GM12865 (cell line): ENCODE data around the gene YPEL2.

Experiments used
- DNase-seq: peaks from one replicate; pipeline ENCODE4 v3.0.0; 2010; ENCODE audit warnings: low read depth
- H3K4me3 ChIP-seq: 2 replicates; pipeline ENCODE4 v1.5.1; 2011; ENCODE audit warnings: mild to moderate bottlenecking, low read depth, low read length, control low read depth
- TF ChIP-seq, protein P1 (sequence below): IDR thresholded peaks from 2 replicates; pipeline ENCODE4 v1.5.1; 2011; ENCODE audit warnings: low read length, control low read depth, low read depth, inconsistent platforms; ENCODE audit not compliant: insufficient read depth; ENCODE audit errors: missing control alignments

Gene YPEL2

DNA sequence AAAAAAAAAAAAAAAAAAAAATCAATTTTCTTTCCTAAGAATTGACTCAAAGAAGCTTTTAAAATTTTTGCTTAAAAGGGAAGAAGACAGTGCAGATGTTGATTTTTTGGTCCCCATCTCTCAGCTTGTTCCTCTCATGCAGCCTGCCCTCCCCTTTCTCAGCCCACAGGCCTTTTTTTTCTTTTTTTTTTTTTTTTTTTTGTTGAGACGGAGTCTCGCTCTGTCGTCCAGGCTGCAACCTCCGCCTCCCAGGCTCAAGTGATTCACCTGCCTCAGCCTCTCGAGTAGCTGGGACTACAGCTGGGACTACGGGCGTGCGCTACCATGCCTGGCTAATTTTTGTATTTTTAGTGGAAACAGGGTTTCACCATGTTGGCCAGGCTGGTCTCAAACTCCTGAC lies 17.7 kb downstream of the YPEL2 start:
- H3K4me3 ChIP-seq, result no peak overlapping the region
- TF ChIP-seq, protein P1, sequence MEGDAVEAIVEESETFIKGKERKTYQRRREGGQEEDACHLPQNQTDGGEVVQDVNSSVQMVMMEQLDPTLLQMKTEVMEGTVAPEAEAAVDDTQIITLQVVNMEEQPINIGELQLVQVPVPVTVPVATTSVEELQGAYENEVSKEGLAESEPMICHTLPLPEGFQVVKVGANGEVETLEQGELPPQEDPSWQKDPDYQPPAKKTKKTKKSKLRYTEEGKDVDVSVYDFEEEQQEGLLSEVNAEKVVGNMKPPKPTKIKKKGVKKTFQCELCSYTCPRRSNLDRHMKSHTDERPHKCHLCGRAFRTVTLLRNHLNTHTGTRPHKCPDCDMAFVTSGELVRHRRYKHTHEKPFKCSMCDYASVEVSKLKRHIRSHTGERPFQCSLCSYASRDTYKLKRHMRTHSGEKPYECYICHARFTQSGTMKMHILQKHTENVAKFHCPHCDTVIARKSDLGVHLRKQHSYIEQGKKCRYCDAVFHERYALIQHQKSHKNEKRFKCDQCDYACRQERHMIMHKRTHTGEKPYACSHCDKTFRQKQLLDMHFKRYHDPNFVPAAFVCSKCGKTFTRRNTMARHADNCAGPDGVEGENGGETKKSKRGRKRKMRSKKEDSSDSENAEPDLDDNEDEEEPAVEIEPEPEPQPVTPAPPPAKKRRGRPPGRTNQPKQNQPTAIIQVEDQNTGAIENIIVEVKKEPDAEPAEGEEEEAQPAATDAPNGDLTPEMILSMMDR, result no peak
- no peak for DNase-seq

DNA sequence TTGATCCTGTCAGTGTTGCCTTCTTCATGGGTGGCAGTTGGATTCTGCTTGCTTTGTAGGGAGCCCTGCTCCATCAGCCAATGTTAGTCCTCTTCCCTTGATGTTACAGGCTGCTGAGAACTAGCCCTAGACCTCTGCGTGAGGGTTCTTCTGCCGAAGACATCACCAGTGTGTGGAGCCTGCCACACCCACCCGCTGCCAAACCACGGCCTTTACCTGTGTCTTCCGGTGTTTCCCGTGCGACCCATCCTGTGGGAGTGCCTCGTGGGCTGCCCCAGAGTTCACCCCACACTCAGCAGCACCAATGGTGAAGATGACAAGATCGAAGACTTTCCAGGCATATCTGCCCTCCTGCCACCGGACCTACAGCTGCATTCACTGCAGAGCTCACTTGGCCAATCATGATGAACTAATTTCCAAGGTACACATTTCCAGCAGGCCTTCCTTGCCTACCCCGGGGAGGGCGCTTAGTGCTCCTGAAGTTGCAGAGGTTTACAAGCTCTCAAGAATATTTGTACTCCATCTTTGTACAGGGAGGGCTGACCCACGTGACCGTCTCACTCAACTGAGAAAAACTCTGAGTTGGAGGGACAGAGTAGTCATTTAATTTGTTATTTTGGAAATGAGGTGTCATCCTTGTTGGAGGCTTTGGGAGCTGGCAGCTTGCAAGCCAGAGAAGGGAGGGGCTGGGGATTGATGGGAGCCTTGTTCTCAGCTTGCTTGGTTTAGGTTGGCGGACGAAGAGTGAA lies 21.8 kb downstream of the YPEL2 start:
- no peak overlapping the region for H3K4me3 ChIP-seq
- no peak for DNase-seq
- TF ChIP-seq, protein P1, result no peak

DNA sequence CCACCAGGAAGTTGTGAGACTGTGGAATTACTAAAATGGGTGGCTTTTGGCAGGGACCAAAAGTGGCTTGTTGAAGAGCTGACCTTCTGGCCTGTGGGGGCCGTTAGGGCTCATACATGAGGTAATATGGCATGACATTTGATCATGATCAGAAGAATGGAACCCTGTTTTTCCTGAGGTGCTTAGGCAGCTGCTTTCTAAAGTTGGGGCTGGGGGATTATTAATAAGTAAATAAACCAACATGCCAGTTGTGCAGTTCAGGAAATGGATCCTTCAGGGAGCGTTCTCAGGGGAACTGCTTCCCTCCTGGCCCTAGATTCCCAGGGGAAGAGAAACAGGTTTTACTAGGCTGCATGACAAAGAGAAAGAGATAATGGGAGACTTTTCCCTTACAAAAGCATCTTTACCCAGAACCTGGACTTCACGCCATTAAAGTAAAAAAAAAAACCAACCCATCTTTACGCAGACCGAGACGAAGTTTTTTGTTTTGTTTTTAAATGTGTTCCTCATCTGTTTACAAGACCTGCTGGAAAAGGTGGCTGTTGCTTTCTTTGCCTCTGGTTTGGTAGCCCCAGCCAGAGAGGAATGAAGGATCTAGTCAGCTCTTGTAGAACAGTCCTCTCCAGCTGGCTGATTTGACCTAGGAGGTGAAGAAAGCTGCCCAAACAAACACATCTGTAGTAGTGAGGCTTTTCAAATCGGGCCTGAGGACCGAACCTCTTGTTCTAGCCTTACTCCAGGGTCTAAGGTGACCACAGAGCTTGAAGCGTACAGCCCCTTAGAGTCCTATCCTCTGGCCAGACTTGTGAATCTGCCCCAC lies 22.7 kb downstream of the YPEL2 start:
- TF ChIP-seq, protein P1, result no peak
- no peak overlapping the region for H3K4me3 ChIP-seq
- DNase-seq, result no peak

DNA sequence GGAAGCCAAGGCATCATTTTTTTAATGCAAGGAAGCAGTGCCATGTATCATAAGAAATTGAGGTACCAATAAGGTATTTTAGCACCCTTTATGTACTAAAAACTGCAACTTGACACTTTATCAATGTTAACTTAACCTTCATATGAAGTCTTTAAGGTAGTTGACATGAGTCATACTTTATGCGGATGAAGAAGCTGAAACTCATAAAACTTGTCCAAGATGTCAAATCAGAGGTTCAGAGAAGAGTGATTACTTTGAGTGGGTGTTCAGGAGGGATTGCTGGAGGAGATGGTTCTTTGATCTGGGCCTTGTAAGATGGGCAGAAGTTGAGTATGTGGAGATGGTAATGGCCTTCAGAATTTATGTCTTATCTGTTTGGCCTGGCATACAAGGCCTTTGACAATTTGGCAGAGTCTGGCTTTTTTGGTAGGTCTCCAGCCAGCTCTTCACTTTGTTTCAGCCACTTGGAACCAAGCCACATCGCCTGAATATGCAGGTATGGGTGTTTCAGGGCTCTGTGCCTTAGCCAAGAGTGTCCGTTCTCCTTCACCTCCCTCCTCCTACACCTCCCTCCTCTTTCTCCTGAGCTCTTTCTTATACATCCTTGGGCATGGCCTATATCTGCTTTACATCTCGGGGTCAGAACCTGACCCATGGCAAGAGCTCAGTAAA lies 23.7 kb downstream of the YPEL2 start:
- TF ChIP-seq, protein P1, result no peak
- H3K4me3 ChIP-seq, result no peak overlapping the region
- no peak for DNase-seq

DNA sequence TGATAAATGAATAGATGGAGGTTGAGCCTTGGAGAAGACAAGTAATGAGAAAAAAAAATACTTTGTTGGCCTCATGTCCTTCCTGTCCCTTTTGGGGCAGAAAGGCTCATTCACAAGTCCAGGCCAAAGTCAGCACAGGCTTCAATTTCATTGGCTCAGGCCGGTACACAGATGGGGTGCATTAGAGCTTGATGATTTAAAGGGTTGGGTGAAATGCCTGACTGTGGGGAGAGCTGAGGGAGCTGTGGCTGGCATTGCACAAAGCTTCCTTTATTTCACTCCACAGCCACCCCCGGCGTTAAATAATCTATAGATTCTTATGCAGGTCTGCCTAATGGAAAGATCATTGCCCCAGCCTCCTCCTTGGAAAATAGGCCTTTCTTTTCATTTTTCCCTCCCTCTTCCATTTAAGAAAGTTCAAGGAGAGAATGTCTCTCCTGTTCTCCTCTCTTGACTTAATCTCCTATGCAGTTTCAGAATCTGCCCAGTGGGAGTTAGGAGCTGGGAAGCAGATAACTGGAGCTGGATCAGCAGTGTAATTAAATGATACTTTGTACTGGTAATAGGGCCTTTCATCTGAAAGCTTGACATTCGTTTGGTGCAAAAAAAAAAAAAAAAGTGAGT lies 24.4 kb downstream of the YPEL2 start:
- TF ChIP-seq, protein P1, result no peak
- no peak for DNase-seq
- no peak overlapping the region for H3K4me3 ChIP-seq

DNA sequence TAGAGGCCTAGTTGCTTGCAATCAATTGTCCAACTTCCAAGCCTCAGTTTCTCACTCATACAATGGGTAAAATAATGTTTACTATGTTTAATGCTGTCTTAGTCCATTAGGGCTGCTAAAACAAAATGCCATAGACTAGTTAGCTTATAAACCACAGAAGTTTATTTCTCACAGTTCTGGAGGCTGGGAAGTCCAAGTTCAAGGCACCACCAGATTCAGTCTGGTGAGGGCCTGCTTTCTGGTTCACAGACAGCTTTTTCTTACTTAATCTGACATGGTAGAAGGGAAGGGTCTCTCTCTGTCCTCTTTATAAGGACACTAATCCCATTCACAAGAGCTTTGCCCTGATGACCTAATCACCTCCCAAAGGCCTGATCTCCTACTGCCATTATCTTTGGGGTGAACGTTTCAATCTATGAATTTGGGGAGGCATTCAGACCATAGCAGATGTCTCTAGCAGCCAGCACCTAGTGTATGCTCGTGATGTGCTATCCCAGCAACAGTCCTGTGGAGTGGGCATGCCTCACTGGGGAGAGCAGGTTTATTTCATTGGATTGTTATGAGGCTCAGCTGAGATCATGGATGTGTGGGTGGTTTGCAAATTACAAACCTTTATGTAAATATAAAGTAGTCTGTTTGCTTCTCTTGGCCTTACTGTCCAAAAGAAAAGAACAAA lies 25.2 kb downstream of the YPEL2 start:
- TF ChIP-seq, protein P1, result no peak

More for the DNA sequence above, 25.2 kb downstream of the YPEL2 start:
- no peak for DNase-seq
- no peak overlapping the region for H3K4me3 ChIP-seq
